ENCODE data around the gene EVX1.

DNA sequence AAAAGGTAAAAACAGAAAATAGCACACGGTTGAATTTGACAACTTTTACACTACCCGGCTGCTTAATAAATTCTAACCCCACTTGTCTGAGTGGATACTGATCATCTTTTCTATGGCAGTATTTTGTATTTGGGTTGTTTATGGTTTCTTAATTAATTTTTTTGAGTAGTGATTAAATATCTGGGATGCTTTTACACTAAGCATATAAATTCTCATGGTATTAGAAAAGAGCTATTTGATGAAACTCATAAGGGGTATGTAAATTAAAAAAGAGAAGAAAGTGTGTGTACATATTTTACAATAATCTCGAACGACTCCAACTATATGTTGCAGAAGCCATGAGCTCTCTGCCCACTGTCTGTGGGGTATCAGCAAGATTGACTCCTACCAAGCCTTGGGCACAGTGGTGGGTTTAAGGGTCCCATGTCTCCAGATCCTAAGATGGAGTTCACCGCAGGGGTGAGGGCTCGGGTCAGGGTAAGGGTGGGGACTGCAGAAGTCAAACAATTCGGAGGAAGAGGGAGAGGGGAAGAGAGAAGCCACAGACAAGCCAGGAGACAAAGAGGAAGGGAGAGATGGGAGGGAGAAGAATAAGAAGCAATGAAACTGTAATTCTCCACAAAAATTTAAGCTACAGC lies 35.1 kb upstream of the EVX1 start:
- TF ChIP-seq CTCF (IDR thresholded peaks at IDR 0.05) (no peak), REST (IDR thresholded peaks at IDR 0.05; ENCODE audit: insufficient read depth in 1 of 2, low read depth in 2 of 2, low read length in 1 of 2) (no peak), POLR2AphosphoS5 (IDR thresholded peaks at IDR 0.05; ENCODE audit: low read depth, low read length) (no peak), SIN3A (IDR thresholded peaks at IDR 0.05; ENCODE audit: borderline replicate concordance, insufficient read depth, low read depth, low read length) (no peak), TCF7L2 (IDR thresholded peaks at IDR 0.05; ENCODE audit: low read depth, low read length) (no peak)

Data from Panc1 (cell line).